ENCODE measurements around the gene NSUN2.

GRCh38 chr5:6585168-6585567, 47.7 kb downstream of the NSUN2 start:
- TF ChIP-seq CTCF (IDR thresholded peaks at IDR 0.05; ENCODE audit: low read depth, low read length) (no peak), EZH2phosphoT487 (IDR thresholded peaks at IDR 0.05; ENCODE audit: low read depth) (no peak)

All from OCI-LY3 (cell line).